Spleen (tissue), 11 donors: Measurements from ENCODE around the gene CHD8. TPM values are rescaled to one million over a fixed set of nuclear protein-coding genes. Genes with fewer than 3 reads are reported as not detected.

Experiments
- DNase-seq: peaks from one replicate; pipeline ENCODE4 v3.0.0-alpha.2; 2020
- H3K27ac ChIP-seq, 8 donors: fragments of 200-600 bp; sonication (generic) in 7 of 8; 1 replicate in 4 of 8; 2 replicates in 4 of 8; pipeline versions ENCODE4 v1.5.0 to v1.8.0; 2016 to 2021; ENCODE audit warnings: inconsistent platforms in 4 of 8, mild to moderate bottlenecking in 4 of 8, moderate library complexity in 1 of 8
- H3K27me3 ChIP-seq, 7 donors: fragments of 200-600 bp; sonication (generic) in 6 of 7; replicated peaks in 1 of 7; 1 replicate in 4 of 7; 2 replicates in 3 of 7; pipeline versions ENCODE4 v1.5.0 to v1.8.0; 2016 to 2021; ENCODE audit warnings: inconsistent platforms in 3 of 7, mild to moderate bottlenecking in 1 of 7
- H3K36me3 ChIP-seq, 6 donors: fragments of 200-600 bp; sonication (generic) in 5 of 6; 1 replicate in 4 of 6; 2 replicates in 2 of 6; pipeline versions ENCODE4 v1.5.0 to v1.8.0; 2016 to 2021; ENCODE audit warnings: inconsistent platforms in 2 of 6
- H3K4me1 ChIP-seq, 6 donors: fragments of 200-600 bp; sonication (generic) in 5 of 6; 1 replicate in 3 of 6; 2 replicates in 3 of 6; pipeline versions ENCODE4 v1.5.0 to v1.8.0; 2016 to 2021; ENCODE audit warnings: inconsistent platforms in 3 of 6
- H3K4me3 ChIP-seq, 8 donors: fragments of 200-600 bp; sonication (generic) in 7 of 8; 1 replicate in 4 of 8; 2 replicates in 4 of 8; pipeline versions ENCODE4 v1.5.0 to v1.8.0; 2016 to 2021; ENCODE audit warnings: inconsistent platforms in 4 of 8, mild to moderate bottlenecking in 4 of 8, moderate library complexity in 2 of 8
- H3K9me3 ChIP-seq, 8 donors: fragments of 200-600 bp; sonication (generic) in 7 of 8; 1 replicate in 4 of 8; 2 replicates in 4 of 8; pipeline versions ENCODE4 v1.5.0 to v1.8.0; 2016 to 2021; ENCODE audit warnings: inconsistent platforms in 4 of 8
- CTCF ChIP-seq, 11 experiments: fragments of 200-600 bp in 7 of 11; fragments of 450-650 bp in 4 of 11; sonication (generic) in 4 of 11; IDR thresholded peaks in 8 of 11; conservative IDR thresholded peaks in 3 of 11; 1 replicate in 7 of 11; 2 replicates in 4 of 11; pipeline versions ENCODE4 v1.4.0 to v1.8.0; 2016 to 2021; ENCODE audit warnings: antibody characterized with exemption in 11 of 11, inconsistent platforms in 4 of 11, mild to moderate bottlenecking in 1 of 11
- POLR2A ChIP-seq, 3 donors: fragments of 450-650 bp; IDR thresholded peaks; one replicate each; pipeline ENCODE4 v1.5.1; 2017; ENCODE audit warnings: antibody characterized with exemption in 3 of 3, mild to moderate bottlenecking in 1 of 3
- POLR2AphosphoS5 ChIP-seq, 3 donors: sonication (generic); formaldehyde crosslinking; IDR thresholded peaks; one replicate each; pipeline ENCODE4 v1.5.1; 2017; ENCODE audit warnings: antibody characterized with exemption in 3 of 3
- WGBS, 5 donors: extraction: QIAGEN DNeasy Blood & Tissue Kit in 3 of 5; methylation state at CpG; one replicate each; pipeline versions ENCODE4 v1.1.5 to v1.1.7; 2013 to 2018; 5-methylcytosine and 5-hydroxymethylcytosine counted together
- intact Hi-C: fragments of 100-400 bp; cut with DNase I; formaldehyde crosslinking; loops from one replicate; pipeline ENCODE4 v1.15.0; 2023; ENCODE audit warnings: low total_unique reads
- polyA plus RNA-seq, 3 donors: library from polyadenylated mRNA; stranded (reverse); fragments of 200-250 nt; gene quantifications; one replicate each; pipeline ENCODE4 v1.2.1, GENCODE V29; 2013
- total RNA-seq, 7 donors: library from RNA; depleted of rRNA in 3 of 7; stranded (reverse); fragments of >200 nt in 3 of 7; fragmentation: NEBNext Ultra II Directional in 4 of 7; extraction: Animal tissue kit (Norgen Biotek cat#: 25700) in 4 of 7; gene quantifications; one replicate each; pipeline versions ENCODE4 v1.1.0 to v1.2.1, GENCODE V29; 2016 to 2021
- donor health status: healthy with polysubstance abuse.
- donor health status: DM: no; HTN: no; CAD: no; lungs with moderate emphysema.
- donor health status: DM: no; HTN: no; CAD: no.
- donor health status: Bipolar disorder and iron deficiency.
- donor health status: healthy.
- donor health status: DM: no; HTN: no; CAD: no.
- donor health status: DM: yes; HTN: yes; CAD: no.

CHD8 gene
- total and polyA plus RNA-seq, 10 donors = 23.8 to 99.4 (median 86.6) TPM

GRCh38 chr14:21475767-21476522 lies 20.0 kb upstream of the CHD8 start:
- no peaks in the 10 kb centered on the region for H3K27me3 ChIP-seq
- H3K27ac ChIP-seq = peak overlapping the region; percentile 63 to 96 (median 92)
- TF ChIP-seq POLR2A (IDR thresholded peaks at IDR 0.05) (no peak), POLR2AphosphoS5 (IDR thresholded peaks at IDR 0.05) (no peak), CTCF (IDR thresholded peaks at IDR 0.05 in 8 of 11, conservative IDR thresholded peaks at IDR 0.05 in 3 of 11) (no peak)
- H3K36me3 ChIP-seq = peaks cover 0 to 54% (median 19%) of the 10 kb centered on the region in 6 donors
- WGBS, 5 donors = 42 to 50% (median 46%) methylated on average over 10 of the region's 10 CpGs
- intact Hi-C loops = no loop called here
- DNase-seq = no peak
- no peaks in the 10 kb centered on the region for H3K9me3 ChIP-seq
- peak overlapping the region; percentile 49 to 93 (median 86) for H3K4me3 ChIP-seq
- peaks cover 19 to 59% (median 37%) of the 10 kb centered on the region in 6 donors for H3K4me1 ChIP-seq

GRCh38 chr14:21467616-21468015 lies 11.7 kb upstream of the CHD8 start:
- H3K4me3 ChIP-seq = no peak overlapping the region
- H3K9me3 ChIP-seq = no peaks in the 10 kb centered on the region
- TF ChIP-seq POLR2A (IDR thresholded peaks at IDR 0.05) (no peak), POLR2AphosphoS5 (IDR thresholded peaks at IDR 0.05) (no peak), CTCF (IDR thresholded peaks at IDR 0.05 in 8 of 11, conservative IDR thresholded peaks at IDR 0.05 in 3 of 11) (no peak)
- no peak for DNase-seq
- 66 to 85% (median 80%) methylated on average over 1 of the region's 1 CpG for WGBS, 5 donors
- peaks cover 0 to 7% (median 0%) of the 10 kb centered on the region in 6 donors for H3K4me1 ChIP-seq
- intact Hi-C loops = no loop called here
- H3K36me3 ChIP-seq = peaks cover 0 to 94% (median 47%) of the 10 kb centered on the region in 6 donors
- no peak overlapping the region for H3K27ac ChIP-seq
- H3K27me3 ChIP-seq = no peaks in the 10 kb centered on the region

GRCh38 chr14:21455592-21455911 lies 371 bp downstream of the CHD8 start:
- 0 to 1% (median 1%) methylated on average over 17 of the region's 17 CpGs for WGBS, 5 donors
- H3K4me3 ChIP-seq = peak overlapping the region; percentile 46 to 92 (median 86)
- H3K9me3 ChIP-seq = no peaks in the 10 kb centered on the region
- DNase-seq = no peak
- H3K4me1 ChIP-seq = peaks cover 21 to 59% (median 44%) of the 10 kb centered on the region in 6 donors
- intact Hi-C loops = no loop called here
- peak overlapping the region; percentile 94 to 99 (median 97) for H3K27ac ChIP-seq
- peaks cover 0 to 42% (median 10%) of the 10 kb centered on the region in 6 donors for H3K36me3 ChIP-seq
- TF ChIP-seq POLR2A (IDR thresholded peaks at IDR 0.05) (no peak), POLR2AphosphoS5 (IDR thresholded peaks at IDR 0.05) (no peak), CTCF (IDR thresholded peaks at IDR 0.05 in 8 of 11, conservative IDR thresholded peaks at IDR 0.05 in 3 of 11) (no peak)
- H3K27me3 ChIP-seq = no peaks in the 10 kb centered on the region

GRCh38 chr14:21454843-21455544 lies 929 bp downstream of the CHD8 start:
- H3K36me3 ChIP-seq = peaks cover 0 to 36% (median 5%) of the 10 kb centered on the region in 6 donors
- intact Hi-C loops = no loop called here
- no peak for TF ChIP-seq POLR2AphosphoS5 (IDR thresholded peaks at IDR 0.05)
- no peak for TF ChIP-seq POLR2A (IDR thresholded peaks at IDR 0.05)
- no peak for TF ChIP-seq CTCF (IDR thresholded peaks at IDR 0.05 in 8 of 11, conservative IDR thresholded peaks at IDR 0.05 in 3 of 11)
- peak overlapping the region in 7 of 8 donors; percentile 94 to 99 (median 97) for H3K27ac ChIP-seq
- H3K4me3 ChIP-seq = peak overlapping the region; percentile 46 to 92 (median 86)
- no peaks in the 10 kb centered on the region for H3K27me3 ChIP-seq
- H3K9me3 ChIP-seq = no peaks in the 10 kb centered on the region
- H3K4me1 ChIP-seq = peaks cover 23 to 64% (median 49%) of the 10 kb centered on the region in 6 donors
- no peak for DNase-seq
- WGBS, 5 donors = 37 to 52% (median 41%) methylated on average over 15 of the region's 15 CpGs
